H9 (cell line): Measurements from ENCODE around the gene ALAD. TPM values are rescaled to one million over a fixed set of nuclear protein-coding genes. Genes with fewer than 3 reads are reported as not detected.

Source experiments
- DNase-seq: peaks from one replicate; pipeline ENCODE4 v3.0.0-alpha.2; 2017
- H2AFZ ChIP-seq: one replicate; pipeline ENCODE4 v1.6.1; 2013; ENCODE audit warnings: mild to moderate bottlenecking, low read length, control low read depth, moderate library complexity
- H2AK5ac ChIP-seq: 2 replicates; pipeline ENCODE4 v1.6.1; 2013; ENCODE audit warnings: low read length, control low read depth, mixed read lengths; ENCODE audit not compliant: insufficient read length
- H2BK120ac ChIP-seq: one replicate; pipeline ENCODE4 v1.6.1; 2013; ENCODE audit warnings: low read depth, mild to moderate bottlenecking, low read length, control low read depth, inconsistent platforms; ENCODE audit not compliant: poor library complexity, severe bottlenecking
- H2BK12ac ChIP-seq: 2 replicates; pipeline ENCODE4 v1.6.1; 2013; ENCODE audit warnings: low read length, control low read depth, mixed read lengths, low read depth; ENCODE audit not compliant: insufficient read length
- H2BK15ac ChIP-seq: 2 replicates; pipeline ENCODE4 v1.6.1; 2013; ENCODE audit warnings: low read depth, low read length, control low read depth
- H2BK20ac ChIP-seq: one replicate; pipeline ENCODE4 v1.6.1; 2013; ENCODE audit warnings: low read depth, mild to moderate bottlenecking, low read length, control low read depth, inconsistent platforms; ENCODE audit not compliant: poor library complexity, severe bottlenecking
- H2BK5ac ChIP-seq: 2 replicates; pipeline ENCODE4 v1.6.1; 2013; ENCODE audit warnings: low read length, control low read depth, mixed read lengths; ENCODE audit not compliant: insufficient read length
- H3K14ac ChIP-seq: 2 replicates; pipeline ENCODE4 v1.6.1; 2013; ENCODE audit warnings: low read length, control low read depth; ENCODE audit not compliant: insufficient read depth
- H3K18ac ChIP-seq: 2 replicates; pipeline ENCODE4 v1.6.1; 2013; ENCODE audit warnings: low read depth, mild to moderate bottlenecking, mixed read lengths, low read length, control low read depth; ENCODE audit not compliant: insufficient read length
- H3K23ac ChIP-seq: 2 replicates; pipeline ENCODE4 v1.6.1; 2013; ENCODE audit warnings: low read length, control low read depth, mixed read lengths, low read depth; ENCODE audit not compliant: insufficient read length
- H3K23me2 ChIP-seq: 2 replicates; pipeline ENCODE4 v1.6.1; 2013; ENCODE audit warnings: low read depth, mild to moderate bottlenecking, mixed read lengths, low read length, control low read depth; ENCODE audit not compliant: insufficient read length, poor library complexity, severe bottlenecking
- H3K27ac ChIP-seq: 2 replicates; pipeline ENCODE4 v1.5.1; 2013; ENCODE audit warnings: low read length, control low read depth, mixed read lengths, low read depth; ENCODE audit not compliant: insufficient read length
- H3K27me3 ChIP-seq: 2 replicates; pipeline ENCODE4 v1.6.1; 2013; ENCODE audit warnings: low read length, control low read depth, inconsistent platforms; ENCODE audit not compliant: insufficient read depth
- H3K4ac ChIP-seq: 2 replicates; pipeline ENCODE4 v1.6.1; 2013; ENCODE audit warnings: low read depth, mild to moderate bottlenecking, control low read depth, inconsistent platforms, low read length, moderate library complexity
- H3K4me1 ChIP-seq: 2 replicates; pipeline ENCODE4 v1.6.1; 2013; ENCODE audit warnings: low read length, control low read depth, inconsistent platforms; ENCODE audit not compliant: insufficient read depth
- H3K4me2 ChIP-seq: 2 replicates; pipeline ENCODE4 v1.6.1; 2013; ENCODE audit warnings: low read length, control low read depth, mixed read lengths; ENCODE audit not compliant: insufficient read length, insufficient read depth
- H3K56ac ChIP-seq: 2 replicates; pipeline ENCODE4 v1.6.1; 2013; ENCODE audit warnings: low read depth, mild to moderate bottlenecking, mixed read lengths, low read length, control low read depth; ENCODE audit not compliant: insufficient read length
- H3K79me1 ChIP-seq: 2 replicates; pipeline ENCODE4 v1.6.1; 2013; ENCODE audit warnings: low read depth, mild to moderate bottlenecking, moderate library complexity, low read length, control low read depth, inconsistent platforms; ENCODE audit not compliant: insufficient read depth, poor library complexity, severe bottlenecking
- H3K79me2 ChIP-seq: 2 replicates; pipeline ENCODE4 v1.6.1; 2013; ENCODE audit warnings: low read length, control low read depth, inconsistent platforms; ENCODE audit not compliant: insufficient read depth
- H3K9ac ChIP-seq: 2 replicates; pipeline ENCODE4 v1.6.1; 2013; ENCODE audit warnings: low read length, control low read depth, mixed read lengths; ENCODE audit not compliant: insufficient read length; ENCODE audit errors: extremely low read depth
- H3K9me3 ChIP-seq: one replicate; pipeline ENCODE4 v1.6.1; 2013; ENCODE audit warnings: low read depth, low read length, inconsistent platforms; ENCODE audit not compliant: control insufficient read depth
- H3T11ph ChIP-seq: one replicate; pipeline ENCODE4 v1.6.1; 2013; ENCODE audit warnings: mild to moderate bottlenecking, low read length, control low read depth, inconsistent platforms
- H4K20me1 ChIP-seq: one replicate; pipeline ENCODE4 v1.6.1; 2013; ENCODE audit not compliant: control insufficient read depth, insufficient read length, insufficient read depth
- H4K5ac ChIP-seq: 2 replicates; pipeline ENCODE4 v1.6.1; 2013; ENCODE audit warnings: low read depth, mild to moderate bottlenecking, mixed read lengths, low read length, control low read depth; ENCODE audit not compliant: insufficient read length
- H4K8ac ChIP-seq: replicated peaks from 2 replicates; pipeline ENCODE4 v1.6.1; 2013; ENCODE audit warnings: low read length, control low read depth, mixed read lengths, low read depth; ENCODE audit not compliant: insufficient read length
- H4K91ac ChIP-seq: 2 replicates; pipeline ENCODE4 v1.6.1; 2013; ENCODE audit warnings: low read depth, mild to moderate bottlenecking, moderate library complexity, mixed read lengths, low read length, control low read depth; ENCODE audit not compliant: insufficient read length
- H3K27ac Mint-ChIP-seq, 3 experiments: 2 replicates in 2 of 3; 3 replicates in 1 of 3; pipeline ENCODE4 v1.8.0; 2020 to 2021; ENCODE audit warnings: mixed read lengths in 3 of 3, mild to moderate bottlenecking in 1 of 3, moderate library complexity in 1 of 3
- H3K27me3 Mint-ChIP-seq: 2 replicates; pipeline ENCODE4 v1.8.0; 2021; ENCODE audit warnings: low read depth, mild to moderate bottlenecking, moderate library complexity, mixed read lengths
- H3K36me3 Mint-ChIP-seq, 3 experiments: 2 replicates in 2 of 3; 3 replicates in 1 of 3; pipeline ENCODE4 v1.8.0; 2020 to 2021; ENCODE audit warnings: low read depth in 3 of 3, mixed read lengths in 3 of 3; ENCODE audit not compliant: insufficient read depth in 1 of 3
- H3K4me1 Mint-ChIP-seq, 2 experiments: 2 replicates each; pipeline ENCODE4 v1.8.0; 2020; ENCODE audit warnings: mixed read lengths in 2 of 2
- H3K4me3 Mint-ChIP-seq, 2 experiments: 2 replicates in 1 of 2; 3 replicates in 1 of 2; pipeline ENCODE4 v1.8.0; 2020 to 2021; ENCODE audit warnings: mild to moderate bottlenecking in 2 of 2, mixed read lengths in 2 of 2, moderate library complexity in 1 of 2
- H3K9me3 Mint-ChIP-seq, 2 experiments: 2 replicates in 1 of 2; 3 replicates in 1 of 2; pipeline ENCODE4 v1.8.0; 2020; ENCODE audit warnings: mild to moderate bottlenecking in 2 of 2, mixed read lengths in 2 of 2, moderate library complexity in 1 of 2
- WGBS: extraction: QIAGEN DNeasy Blood & Tissue Kit; methylation state at CpG from one replicate; pipeline ENCODE4 v1.1.7; 2013; ENCODE audit warnings: missing lambda C conversion rate, low lambda C conversion rate, mixed read lengths; ENCODE audit not compliant: insufficient read length; ENCODE audit errors: extremely low coverage; 5-methylcytosine and 5-hydroxymethylcytosine counted together
- total RNA-seq: library from RNA; stranded (reverse); gene quantifications from 2 replicates; pipeline ENCODE4 v1.2.1, GENCODE V29; 2021
- TF ChIP-seq, protein P1 (sequence below): fragments of 200-600 bp; sonication (generic); conservative IDR thresholded peaks from 3 replicates; pipeline ENCODE4 v1.8.0; 2021; ENCODE audit warnings: antibody characterized with exemption, mild to moderate bottlenecking

ALAD gene
- total RNA-seq, 1 experiment from 2014 or later = 13.2 TPM

DNA sequence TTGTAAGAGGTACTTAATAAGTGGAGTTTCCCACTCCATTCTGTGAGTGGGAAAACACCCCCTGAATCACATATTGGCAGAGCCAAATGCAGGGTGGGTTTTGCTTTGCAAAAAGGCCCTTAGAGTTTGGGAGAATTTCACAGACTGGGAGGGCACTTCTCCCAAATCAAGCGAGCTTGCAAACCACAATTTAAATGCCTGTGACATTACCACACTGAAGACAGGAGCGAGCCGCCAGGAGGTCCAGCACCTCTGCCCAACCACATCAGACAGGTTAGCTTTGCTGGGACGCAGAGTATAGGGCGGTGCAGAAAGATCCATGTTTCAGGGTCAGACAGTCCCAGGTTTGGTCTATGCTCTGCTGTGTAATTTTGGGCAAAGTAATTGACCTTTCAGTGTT lies 2.3 kb downstream of the ALAD start:
- Histone ChIP-seq H3K79me1 (no peaks in the 10 kb centered on the region), H4K5ac (no peak overlapping the region), H3K18ac (no peak overlapping the region), H2BK20ac (no peak overlapping the region), H3K79me2 (no peaks in the 10 kb centered on the region), H3K4ac (no peak overlapping the region), H3K27me3 (no peaks in the 10 kb centered on the region), H3K4me2 (no peak overlapping the region), H2BK15ac (no peak overlapping the region), H3K56ac (no peak overlapping the region), H3K23me2 (no peaks in the 10 kb centered on the region), H3K23ac (no peak overlapping the region), H4K91ac (no peak overlapping the region), H3K9me3 (no peaks in the 10 kb centered on the region), H3K27ac (no peak overlapping the region), H2BK120ac (no peak overlapping the region), H2AFZ (no peak overlapping the region), H3K14ac (no peak overlapping the region), H2BK12ac (no peak overlapping the region), H4K8ac (no peak overlapping the region), H4K20me1 (no peaks in the 10 kb centered on the region), H3K9ac (no peak overlapping the region), H2AK5ac (no peak overlapping the region), H3T11ph (no peak overlapping the region), H3K4me1 (no peaks in the 10 kb centered on the region), H2BK5ac (no peak overlapping the region)
- Mint-ChIP-seq H3K27me3 (no peaks in the 10 kb centered on the region; the same call in none of the 2 replicates), H3K36me3 (peaks cover 0 to 3% (median 0%) of the 10 kb centered on the region in 3 experiments; a peak in 3 of 7 replicates), H3K27ac (no peak overlapping the region), H3K9me3 (no peaks in the 10 kb centered on the region), H3K4me1 (peaks cover 6 to 11% of the 10 kb centered on the region in 2 experiments), H3K4me3 (peak overlapping the region in 1 of 2 experiments; percentile 88; a peak in 1 of 5 replicates)
- TF ChIP-seq, protein P1, sequence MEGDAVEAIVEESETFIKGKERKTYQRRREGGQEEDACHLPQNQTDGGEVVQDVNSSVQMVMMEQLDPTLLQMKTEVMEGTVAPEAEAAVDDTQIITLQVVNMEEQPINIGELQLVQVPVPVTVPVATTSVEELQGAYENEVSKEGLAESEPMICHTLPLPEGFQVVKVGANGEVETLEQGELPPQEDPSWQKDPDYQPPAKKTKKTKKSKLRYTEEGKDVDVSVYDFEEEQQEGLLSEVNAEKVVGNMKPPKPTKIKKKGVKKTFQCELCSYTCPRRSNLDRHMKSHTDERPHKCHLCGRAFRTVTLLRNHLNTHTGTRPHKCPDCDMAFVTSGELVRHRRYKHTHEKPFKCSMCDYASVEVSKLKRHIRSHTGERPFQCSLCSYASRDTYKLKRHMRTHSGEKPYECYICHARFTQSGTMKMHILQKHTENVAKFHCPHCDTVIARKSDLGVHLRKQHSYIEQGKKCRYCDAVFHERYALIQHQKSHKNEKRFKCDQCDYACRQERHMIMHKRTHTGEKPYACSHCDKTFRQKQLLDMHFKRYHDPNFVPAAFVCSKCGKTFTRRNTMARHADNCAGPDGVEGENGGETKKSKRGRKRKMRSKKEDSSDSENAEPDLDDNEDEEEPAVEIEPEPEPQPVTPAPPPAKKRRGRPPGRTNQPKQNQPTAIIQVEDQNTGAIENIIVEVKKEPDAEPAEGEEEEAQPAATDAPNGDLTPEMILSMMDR = no peak
- WGBS = no CpG with 5 or more reads among the region's 5 CpGs
- DNase-seq = no peak
